ENCODE data around the gene RRP9.

- TF ChIP-seq CTCF (IDR thresholded peaks at IDR 0.05; ENCODE audit: low read depth, low read length, missing input control) (no peak), GABPA (IDR thresholded peaks at IDR 0.05 in 1 of 2, conservative IDR thresholded peaks at IDR 0.05 in 1 of 2) (no peak), TAF1 (conservative IDR thresholded peaks at IDR 0.05) (no peak), YY1 (IDR thresholded peaks at IDR 0.05) (no peak), REST (IDR thresholded peaks at IDR 0.05) (no peak), ATF3 (IDR thresholded peaks at IDR 0.05) (no peak), SP1 (IDR thresholded peaks at IDR 0.05) (no peak), JUND (IDR thresholded peaks at IDR 0.05) (no peak), HNF4A (conservative IDR thresholded peaks at IDR 0.05) (no peak), HNF4G (IDR thresholded peaks at IDR 0.05) (no peak), EGR1 (IDR thresholded peaks at IDR 0.05; ENCODE audit: low read depth in 2 of 2) (no peak)
These were observed 45.9 kb upstream of the RRP9 start for GRCh38 chr3:51987568-51987967.
